ENCODE data around the gene LMBRD2. TPM values are rescaled to one million over a fixed set of nuclear protein-coding genes. Genes with fewer than 3 reads are reported as not detected.

LMBRD2 gene
- polyA plus RNA-seq, 4 donors: 1.6 to 23.5 (median 3.5) TPM

DNA sequence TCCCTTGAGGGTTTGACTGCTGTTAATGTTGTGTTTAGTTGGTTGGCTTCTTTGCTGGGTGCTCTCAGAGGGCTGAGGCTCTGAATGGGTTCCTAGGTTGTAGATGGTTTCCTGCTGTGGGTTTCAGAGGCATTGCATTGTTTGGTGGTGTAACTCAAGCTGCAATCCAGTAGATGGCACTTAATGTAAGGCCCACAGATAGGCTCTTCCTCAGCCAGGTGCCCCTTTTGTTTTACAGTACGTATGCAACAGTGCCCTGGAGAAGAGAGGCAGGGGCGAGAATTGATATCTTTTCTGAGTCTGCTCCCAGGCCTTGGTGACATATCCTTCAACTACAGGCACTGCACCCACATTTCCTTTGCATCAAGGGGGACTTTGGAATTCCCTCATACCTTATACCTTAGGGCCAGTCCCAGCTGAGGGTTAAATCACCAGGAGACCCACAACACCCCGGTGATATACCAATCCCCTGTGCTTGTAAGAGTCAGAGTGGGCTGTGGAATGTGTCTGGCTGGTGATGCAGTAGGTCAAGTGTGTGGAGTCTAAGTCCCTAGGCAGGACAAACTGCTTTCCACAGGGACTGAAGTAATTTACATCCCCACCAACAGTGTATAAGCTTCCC lies 78.0 kb downstream of the LMBRD2 start:
- Histone ChIP-seq H3K36me3 (ENCODE audit: control insufficient read depth in 3 of 3, insufficient read depth in 2 of 3, low read depth in 1 of 3, low read length in 3 of 3) (no peaks in the 10 kb centered on the region), H3K4me3 (ENCODE audit: low read depth in 1 of 3, low read length in 3 of 3) (no peak overlapping the region), H3K9me3 (ENCODE audit: control insufficient read depth in 2 of 2, insufficient read depth in 1 of 2, low read depth in 1 of 2, low read length in 1 of 2) (no peaks in the 10 kb centered on the region), H3K4me1 (ENCODE audit: control insufficient read depth in 3 of 3, insufficient read depth in 2 of 3, low read depth in 1 of 3, low read length in 2 of 3) (peaks cover 0 to 2% (median 0%) of the 10 kb centered on the region in 3 donors), H3K27ac (ENCODE audit: low read depth in 1 of 3, low read length in 2 of 3) (peak overlapping the region in 1 of 3 donors; percentile 68), H3K27me3 (ENCODE audit: control insufficient read depth in 3 of 3, insufficient read depth in 3 of 3, low read length in 3 of 3) (peaks cover 0 to 4% (median 0%) of the 10 kb centered on the region in 3 donors)
- no peak for FAIRE-seq
- DNase-seq: peak; percentile 2 to 12
- WGBS, 3 donors: 68 to 78% (median 72%) methylated on average over 3 of the region's 3 CpGs

DNA sequence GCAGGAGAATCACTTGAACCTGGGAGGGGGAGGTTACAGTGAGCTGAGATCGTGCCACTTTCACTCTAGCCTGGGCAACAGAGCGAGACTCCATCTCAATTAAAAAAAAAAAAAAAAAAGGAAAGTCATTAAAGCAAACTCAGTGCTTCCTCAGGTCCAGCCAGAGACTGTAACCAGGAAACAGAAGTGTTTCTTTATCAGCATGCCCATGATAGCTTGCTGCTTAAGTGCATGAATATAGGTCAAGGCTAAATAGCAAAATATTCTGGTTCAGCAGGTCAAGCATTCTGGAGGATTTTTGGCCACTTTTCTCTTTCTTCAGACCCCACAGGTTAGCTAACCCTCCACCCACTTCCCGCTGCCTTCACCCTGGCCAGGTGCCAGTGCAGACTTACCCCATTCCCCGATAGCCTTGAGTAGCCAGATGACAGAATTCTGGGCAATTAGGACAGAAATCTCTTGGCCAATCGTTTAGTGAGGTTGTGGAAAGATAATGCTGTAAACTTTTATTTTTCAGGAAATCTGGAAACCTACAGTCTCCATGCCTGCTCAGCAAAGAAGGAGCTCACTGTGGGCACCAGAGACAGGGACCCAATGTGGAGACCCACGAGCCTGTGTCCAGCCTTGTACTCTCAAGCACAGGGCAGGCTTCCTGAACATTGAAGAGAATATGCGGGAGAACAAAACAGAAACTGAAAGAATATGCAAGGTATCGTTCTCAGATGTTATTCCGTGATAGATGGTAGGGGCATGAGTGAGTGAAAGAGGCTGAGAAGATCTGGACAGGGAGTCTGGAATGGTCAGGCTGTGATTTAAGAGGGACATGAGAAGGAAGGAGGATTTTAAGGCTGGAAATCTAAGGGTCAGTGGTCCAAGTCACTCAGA lies 80.8 kb downstream of the LMBRD2 start:
- Histone ChIP-seq H3K27me3 (ENCODE audit: control insufficient read depth in 3 of 3, insufficient read depth in 3 of 3, low read length in 3 of 3) (peaks cover 0 to 21% (median 2%) of the 10 kb centered on the region in 3 donors), H3K4me1 (ENCODE audit: control insufficient read depth in 3 of 3, insufficient read depth in 2 of 3, low read depth in 1 of 3, low read length in 2 of 3) (peaks cover 0 to 2% (median 0%) of the 10 kb centered on the region in 3 donors), H3K9me3 (ENCODE audit: control insufficient read depth in 2 of 2, insufficient read depth in 1 of 2, low read depth in 1 of 2, low read length in 1 of 2) (no peaks in the 10 kb centered on the region), H3K4me3 (ENCODE audit: low read depth in 1 of 3, low read length in 3 of 3) (peak overlapping the region in 1 of 3 donors; percentile 46), H3K36me3 (ENCODE audit: control insufficient read depth in 3 of 3, insufficient read depth in 2 of 3, low read depth in 1 of 3, low read length in 3 of 3) (no peaks in the 10 kb centered on the region), H3K27ac (ENCODE audit: low read depth in 1 of 3, low read length in 2 of 3) (peak overlapping the region in 1 of 3 donors; percentile 11)
- peak in 1 of 2 donors; percentile 38 for DNase-seq
- no peak for FAIRE-seq
- WGBS, 3 donors: 7 to 26% (median 15%) methylated on average over 9 of the region's 9 CpGs

DNA sequence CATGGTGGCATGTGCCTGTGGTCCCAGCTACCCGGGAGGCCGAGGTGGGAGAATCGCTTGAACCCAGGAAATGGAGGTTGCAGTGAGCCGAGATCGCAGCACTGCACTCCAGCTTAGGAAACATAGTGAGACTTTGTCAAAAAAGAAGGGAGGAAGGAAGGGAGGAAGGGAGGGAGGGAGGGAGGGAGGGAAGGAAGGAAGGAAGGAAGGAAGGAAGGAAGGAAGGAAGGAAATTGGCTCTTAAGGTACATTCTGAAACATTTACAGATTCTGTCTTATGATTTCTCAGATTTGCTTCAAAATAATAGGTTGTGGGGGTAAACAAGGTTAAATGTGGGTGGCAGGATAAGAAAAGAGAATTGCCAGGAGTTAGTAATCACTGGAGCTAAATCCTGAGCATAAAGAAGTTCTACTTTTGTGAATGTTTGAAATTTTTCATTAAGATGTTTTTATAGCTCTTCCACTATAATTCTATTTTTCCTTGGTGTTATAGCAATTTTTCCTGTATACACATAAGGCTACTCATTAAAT lies 82.9 kb downstream of the LMBRD2 start:
- FAIRE-seq (no peak), DNase-seq (no peak)
- Histone ChIP-seq H3K4me3 (ENCODE audit: low read depth in 1 of 3, low read length in 3 of 3) (no peak overlapping the region), H3K4me1 (ENCODE audit: control insufficient read depth in 3 of 3, insufficient read depth in 2 of 3, low read depth in 1 of 3, low read length in 2 of 3) (peaks cover 0 to under 1% (median 0%) of the 10 kb centered on the region in 3 donors), H3K9me3 (ENCODE audit: control insufficient read depth in 2 of 2, insufficient read depth in 1 of 2, low read depth in 1 of 2, low read length in 1 of 2) (no peaks in the 10 kb centered on the region), H3K36me3 (ENCODE audit: control insufficient read depth in 3 of 3, insufficient read depth in 2 of 3, low read depth in 1 of 3, low read length in 3 of 3) (no peaks in the 10 kb centered on the region), H3K27ac (ENCODE audit: low read depth in 1 of 3, low read length in 2 of 3) (no peak overlapping the region), H3K27me3 (ENCODE audit: control insufficient read depth in 3 of 3, insufficient read depth in 3 of 3, low read length in 3 of 3) (peaks cover 0 to 30% (median 5%) of the 10 kb centered on the region in 3 donors)
- WGBS, 3 donors: 93 to 98% (median 94%) methylated on average over 5 of the region's 5 CpGs

GRCh38 chr5:36066540-36067210 lies 85.0 kb downstream of the LMBRD2 start, which contains the start of gene UGT3A2:
Gene UGT3A2, minus strand, starts transcription at chr5:36066882. Its CDS starts 93 bp downstream, at chr5:36066789.
- Histone ChIP-seq H3K4me1 (ENCODE audit: control insufficient read depth in 3 of 3, insufficient read depth in 2 of 3, low read depth in 1 of 3, low read length in 2 of 3) (no peaks in the 10 kb centered on the region), H3K36me3 (ENCODE audit: control insufficient read depth in 3 of 3, insufficient read depth in 2 of 3, low read depth in 1 of 3, low read length in 3 of 3) (no peaks in the 10 kb centered on the region), H3K9me3 (ENCODE audit: control insufficient read depth in 2 of 2, insufficient read depth in 1 of 2, low read depth in 1 of 2, low read length in 1 of 2) (no peaks in the 10 kb centered on the region), H3K27me3 (ENCODE audit: control insufficient read depth in 3 of 3, insufficient read depth in 3 of 3, low read length in 3 of 3) (peaks cover 0 to 32% (median 5%) of the 10 kb centered on the region in 3 donors), H3K4me3 (ENCODE audit: low read depth in 1 of 3, low read length in 3 of 3) (peak within 1 kb of the TSS in 1 of 3 donors; percentile 13), H3K27ac (ENCODE audit: low read depth in 1 of 3, low read length in 2 of 3) (no peak within 1 kb of the TSS)
- FAIRE-seq (no peak), DNase-seq (peak in 1 of 2 donors; percentile 30)
- 2 to 8% (median 4%) methylated on average over 22 of the region's 22 CpGs for WGBS, 3 donors

DNA sequence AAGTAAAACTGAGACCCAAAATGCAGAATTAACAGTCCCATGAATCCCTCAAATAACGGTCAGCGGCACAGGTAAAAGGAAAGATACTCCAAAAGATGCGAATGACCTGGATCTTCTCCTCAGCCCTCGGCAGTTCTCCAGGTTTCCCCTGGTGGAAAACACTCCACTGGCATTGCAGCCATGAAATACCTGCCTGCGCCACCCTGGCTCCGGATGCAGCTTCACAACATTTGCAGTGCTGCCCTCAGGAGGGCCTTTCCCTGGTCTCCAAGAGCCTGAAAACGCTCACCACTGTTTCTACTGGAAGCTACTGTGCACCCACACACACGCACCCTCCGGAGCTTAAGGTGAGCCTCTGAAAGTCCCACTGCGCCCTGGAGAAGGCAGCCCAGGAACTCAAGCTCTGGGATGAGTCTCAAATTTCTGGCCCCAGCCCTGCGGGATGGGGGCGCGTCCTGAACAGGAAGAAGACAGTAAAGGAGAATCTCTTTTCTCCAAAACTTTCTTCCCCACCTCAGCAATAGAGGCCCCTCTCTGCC lies 85.6 kb downstream of the LMBRD2 start:
- no peak for FAIRE-seq
- DNase-seq: no peak
- no peak overlapping the region for H3K27ac ChIP-seq (ENCODE audit: low read depth in 1 of 3, low read length in 2 of 3)
- peaks cover 0 to 29% (median 5%) of the 10 kb centered on the region in 3 donors for H3K27me3 ChIP-seq (ENCODE audit: control insufficient read depth in 3 of 3, insufficient read depth in 3 of 3, low read length in 3 of 3)
- H3K36me3 ChIP-seq (ENCODE audit: control insufficient read depth in 3 of 3, insufficient read depth in 2 of 3, low read depth in 1 of 3, low read length in 3 of 3): no peaks in the 10 kb centered on the region
- WGBS, 3 donors: 31 to 43% (median 37%) methylated on average over 13 of the region's 13 CpGs
- H3K4me3 ChIP-seq (ENCODE audit: low read depth in 1 of 3, low read length in 3 of 3): peak overlapping the region in 1 of 3 donors; percentile 13
- H3K9me3 ChIP-seq (ENCODE audit: control insufficient read depth in 2 of 2, insufficient read depth in 1 of 2, low read depth in 1 of 2, low read length in 1 of 2): no peaks in the 10 kb centered on the region
- H3K4me1 ChIP-seq (ENCODE audit: control insufficient read depth in 3 of 3, insufficient read depth in 2 of 3, low read depth in 1 of 3, low read length in 2 of 3): no peaks in the 10 kb centered on the region

DNA sequence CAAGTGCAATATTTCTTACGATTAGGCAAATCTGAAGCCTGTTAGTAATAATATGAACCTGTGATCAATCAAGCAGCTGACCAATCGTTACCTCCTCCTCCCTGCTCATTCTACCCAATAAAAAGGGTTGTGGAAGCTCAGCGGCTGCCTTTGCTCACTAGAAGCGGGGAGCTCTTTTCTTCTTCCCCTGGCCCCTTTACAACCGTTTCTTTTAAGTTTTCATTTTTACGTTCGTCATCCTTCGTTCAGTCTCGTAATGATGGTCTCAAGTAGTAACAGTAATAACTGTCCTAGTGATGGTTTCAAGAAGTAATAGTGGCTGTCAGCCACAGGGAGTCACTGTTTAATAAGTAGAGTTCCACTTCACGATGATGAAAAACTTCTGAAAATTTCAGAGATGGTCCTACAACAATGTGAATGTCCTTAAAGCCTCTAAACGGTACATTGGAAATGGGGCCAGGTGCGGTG lies 91.2 kb downstream of the LMBRD2 start:
- H3K4me3 ChIP-seq (ENCODE audit: low read depth in 1 of 3, low read length in 3 of 3): no peak overlapping the region
- no peaks in the 10 kb centered on the region for H3K4me1 ChIP-seq (ENCODE audit: control insufficient read depth in 3 of 3, insufficient read depth in 2 of 3, low read depth in 1 of 3, low read length in 2 of 3)
- no peak for DNase-seq
- FAIRE-seq: no peak
- H3K36me3 ChIP-seq (ENCODE audit: control insufficient read depth in 3 of 3, insufficient read depth in 2 of 3, low read depth in 1 of 3, low read length in 3 of 3): no peaks in the 10 kb centered on the region
- H3K27me3 ChIP-seq (ENCODE audit: control insufficient read depth in 3 of 3, insufficient read depth in 3 of 3, low read length in 3 of 3): peaks cover 0 to 7% (median 0%) of the 10 kb centered on the region in 3 donors
- H3K9me3 ChIP-seq (ENCODE audit: control insufficient read depth in 2 of 2, insufficient read depth in 1 of 2, low read depth in 1 of 2, low read length in 1 of 2): no peaks in the 10 kb centered on the region
- WGBS, 3 donors: 68 to 74% (median 69%) methylated on average over 12 of the region's 12 CpGs
- H3K27ac ChIP-seq (ENCODE audit: low read depth in 1 of 3, low read length in 2 of 3): no peak overlapping the region

- H3K4me1 ChIP-seq (ENCODE audit: control insufficient read depth in 3 of 3, insufficient read depth in 2 of 3, low read depth in 1 of 3, low read length in 2 of 3): no peaks in the 10 kb centered on the region
- no peak overlapping the region for H3K27ac ChIP-seq (ENCODE audit: low read depth in 1 of 3, low read length in 2 of 3)
- no peak overlapping the region for H3K4me3 ChIP-seq (ENCODE audit: low read depth in 1 of 3, low read length in 3 of 3)
- 56 to 63% (median 62%) methylated on average over 5 of the region's 5 CpGs for WGBS, 3 donors
- H3K9me3 ChIP-seq (ENCODE audit: control insufficient read depth in 2 of 2, insufficient read depth in 1 of 2, low read depth in 1 of 2, low read length in 1 of 2): no peaks in the 10 kb centered on the region
- DNase-seq (no peak), FAIRE-seq (no peak)
- peaks cover 0 to 3% (median 0%) of the 10 kb centered on the region in 3 donors for H3K27me3 ChIP-seq (ENCODE audit: control insufficient read depth in 3 of 3, insufficient read depth in 3 of 3, low read length in 3 of 3)
- H3K36me3 ChIP-seq (ENCODE audit: control insufficient read depth in 3 of 3, insufficient read depth in 2 of 3, low read depth in 1 of 3, low read length in 3 of 3): no peaks in the 10 kb centered on the region
Observed at GRCh38 chr5:36059571-36060419, 91.9 kb downstream of the LMBRD2 start.
